Smooth muscle cell (in vitro differentiated cells): ENCODE measurements around the gene TMEM139. TPM values are rescaled to one million over a fixed set of nuclear protein-coding genes. Genes with fewer than 3 reads are reported as not detected.

Experiments
- DNase-seq: peaks from one replicate; lab custom pipeline; 2025; ENCODE audit not compliant: unreplicated experiment; lab: John Stamatoyannopoulos, UW
- H2AFZ ChIP-seq: fragments of 200-600 bp; sonication (generic); 2 replicates; pipeline ENCODE4 v1.6.0; 2016; ENCODE audit warnings: antibody characterized with exemption, low read depth, mild to moderate bottlenecking
- H3F3A ChIP-seq: fragments of 200-600 bp; sonication (generic); 2 replicates; pipeline ENCODE4 v1.6.0; 2017; ENCODE audit warnings: antibody characterized with exemption, low read depth
- H3K27ac ChIP-seq: fragments of 200-600 bp; sonication (generic); 2 replicates; pipeline ENCODE4 v1.5.1; 2016; ENCODE audit warnings: low read depth, mild to moderate bottlenecking
- H3K27me3 ChIP-seq: fragments of 200-600 bp; sonication (generic); 2 replicates; pipeline ENCODE4 v1.6.1; 2016; ENCODE audit warnings: low read depth, mild to moderate bottlenecking
- H3K36me3 ChIP-seq: fragments of 200-600 bp; sonication (generic); 2 replicates; pipeline ENCODE4 v1.5.1; 2016; ENCODE audit warnings: low read depth
- H3K4me1 ChIP-seq: fragments of 200-600 bp; sonication (generic); 2 replicates; pipeline ENCODE4 v1.5.1; 2016; ENCODE audit warnings: low read depth
- H3K4me2 ChIP-seq: fragments of 200-600 bp; sonication (generic); 2 replicates; pipeline ENCODE4 v1.6.0; 2016; ENCODE audit warnings: mild to moderate bottlenecking
- H3K4me3 ChIP-seq: fragments of 200-600 bp; sonication (generic); 2 replicates; pipeline ENCODE4 v1.5.1; 2016; ENCODE audit warnings: mild to moderate bottlenecking
- H3K79me2 ChIP-seq: fragments of 200-600 bp; sonication (generic); 2 replicates; pipeline ENCODE4 v1.6.0; 2016; ENCODE audit warnings: low read depth, mild to moderate bottlenecking
- H3K9ac ChIP-seq: fragments of 200-600 bp; sonication (generic); 2 replicates; pipeline ENCODE4 v1.6.0; 2016; ENCODE audit warnings: low read depth
- H3K9me3 ChIP-seq: fragments of 200-600 bp; sonication (generic); replicated peaks from 2 replicates; pipeline ENCODE4 v1.5.1; 2016; ENCODE audit warnings: low read depth
- H4K20me1 ChIP-seq: fragments of 200-600 bp; sonication (generic); 2 replicates; pipeline ENCODE4 v1.6.0; 2016; ENCODE audit warnings: low read depth
- WGBS: methylation state at CpG from one replicate; pipeline ENCODE4 v1.1.7; 2016; ENCODE audit warnings: low lambda C conversion rate; 5-methylcytosine and 5-hydroxymethylcytosine counted together
- polyA plus RNA-seq: library from polyadenylated mRNA; unstranded; fragments of >200 nt; fragmentation: Nextera tagmentation; extraction: Ambion mirVana; gene quantifications from 2 replicates; pipeline ENCODE4 v1.2.1, GENCODE V29; 2016
- total RNA-seq: library from RNA; depleted of rRNA; stranded (reverse); fragments of >200 nt; gene quantifications from 2 replicates; pipeline ENCODE4 v1.2.3, GENCODE V29; 2014
- TF ChIP-seq, protein P1 (sequence below): fragments of 200-600 bp; sonication (generic); IDR thresholded peaks from 2 replicates; pipeline ENCODE4 v1.5.1; 2017; ENCODE audit warnings: borderline replicate concordance, mild to moderate bottlenecking, antibody characterized with exemption; ENCODE audit not compliant: insufficient read depth, poor library complexity, severe bottlenecking

The TMEM139 gene
- total RNA-seq, result 0.99 and 9.1 TPM in 2 replicates
- 0.93 and 4.0 TPM in 2 replicates for polyA plus RNA-seq

DNA sequence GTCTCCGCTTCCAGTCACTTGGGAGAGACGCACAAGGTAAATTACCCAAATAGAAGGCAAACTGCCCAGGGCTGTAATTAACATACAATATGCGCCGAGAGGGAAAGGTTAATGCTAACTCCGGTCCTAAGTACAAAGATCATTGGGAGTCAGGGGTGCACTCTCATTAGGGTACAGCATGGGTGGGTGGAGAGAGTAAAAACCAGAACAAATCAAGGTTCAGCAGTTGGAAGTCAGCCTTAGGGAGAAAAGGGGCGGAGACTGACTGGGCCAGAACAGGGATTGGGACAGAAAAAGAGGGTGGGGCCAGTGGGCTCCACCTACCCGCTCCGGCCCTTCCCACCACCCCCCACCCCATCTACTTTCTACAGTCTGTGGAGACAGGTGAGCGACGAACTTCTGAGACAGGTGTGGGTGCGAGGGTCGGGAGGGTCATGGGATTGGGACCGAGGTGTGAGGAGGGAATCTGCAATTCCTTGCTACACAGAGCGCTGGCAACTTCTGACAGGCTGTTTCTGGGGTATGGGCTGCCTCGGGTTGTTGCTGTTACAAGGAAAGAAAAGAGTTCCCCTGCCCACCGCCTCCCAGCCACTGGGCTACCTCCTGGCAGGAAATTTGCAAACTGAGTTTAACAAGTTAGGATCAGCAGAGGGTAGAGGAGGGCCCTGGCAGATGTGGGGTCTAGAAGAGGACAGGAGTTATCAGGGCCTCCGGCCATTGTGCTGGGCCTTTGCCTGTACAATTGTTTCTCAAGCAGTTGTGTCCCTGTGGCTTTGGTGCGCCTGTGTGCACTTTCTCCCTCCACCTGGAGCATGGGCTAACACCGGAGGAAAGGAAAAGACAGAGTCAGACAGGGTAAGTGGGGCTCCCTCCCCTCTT lies at the start of gene TMEM139:
TMEM139 (plus strand) TSS at position 368 of the 879 bp plus-strand sequence. CDS start 1,000 bp downstream, outside the sequence.
- peaks cover 8% of the 10 kb centered on the region for H3K79me2 ChIP-seq
- H4K20me1 ChIP-seq, result no peaks in the 10 kb centered on the region
- DNase-seq, result no peak
- no peaks in the 10 kb centered on the region for H3K27me3 ChIP-seq
- H2AFZ ChIP-seq, result no peak within 1 kb of the TSS
- H3F3A ChIP-seq, result peaks cover 8% of the 10 kb centered on the region
- no peak within 1 kb of the TSS for H3K27ac ChIP-seq
- TF ChIP-seq, protein P1, sequence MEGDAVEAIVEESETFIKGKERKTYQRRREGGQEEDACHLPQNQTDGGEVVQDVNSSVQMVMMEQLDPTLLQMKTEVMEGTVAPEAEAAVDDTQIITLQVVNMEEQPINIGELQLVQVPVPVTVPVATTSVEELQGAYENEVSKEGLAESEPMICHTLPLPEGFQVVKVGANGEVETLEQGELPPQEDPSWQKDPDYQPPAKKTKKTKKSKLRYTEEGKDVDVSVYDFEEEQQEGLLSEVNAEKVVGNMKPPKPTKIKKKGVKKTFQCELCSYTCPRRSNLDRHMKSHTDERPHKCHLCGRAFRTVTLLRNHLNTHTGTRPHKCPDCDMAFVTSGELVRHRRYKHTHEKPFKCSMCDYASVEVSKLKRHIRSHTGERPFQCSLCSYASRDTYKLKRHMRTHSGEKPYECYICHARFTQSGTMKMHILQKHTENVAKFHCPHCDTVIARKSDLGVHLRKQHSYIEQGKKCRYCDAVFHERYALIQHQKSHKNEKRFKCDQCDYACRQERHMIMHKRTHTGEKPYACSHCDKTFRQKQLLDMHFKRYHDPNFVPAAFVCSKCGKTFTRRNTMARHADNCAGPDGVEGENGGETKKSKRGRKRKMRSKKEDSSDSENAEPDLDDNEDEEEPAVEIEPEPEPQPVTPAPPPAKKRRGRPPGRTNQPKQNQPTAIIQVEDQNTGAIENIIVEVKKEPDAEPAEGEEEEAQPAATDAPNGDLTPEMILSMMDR, result no peak
- peak within 1 kb of the TSS; percentile 33 for H3K4me3 ChIP-seq
- 54% methylated on average over 19 of the region's 19 CpGs for WGBS
- H3K36me3 ChIP-seq, result no peaks in the 10 kb centered on the region
- no peak within 1 kb of the TSS for H3K9ac ChIP-seq
- H3K4me1 ChIP-seq, result no peaks in the 10 kb centered on the region
- H3K4me2 ChIP-seq, result peak within 1 kb of the TSS; percentile 55
- H3K9me3 ChIP-seq, result no peaks in the 10 kb centered on the region

DNA sequence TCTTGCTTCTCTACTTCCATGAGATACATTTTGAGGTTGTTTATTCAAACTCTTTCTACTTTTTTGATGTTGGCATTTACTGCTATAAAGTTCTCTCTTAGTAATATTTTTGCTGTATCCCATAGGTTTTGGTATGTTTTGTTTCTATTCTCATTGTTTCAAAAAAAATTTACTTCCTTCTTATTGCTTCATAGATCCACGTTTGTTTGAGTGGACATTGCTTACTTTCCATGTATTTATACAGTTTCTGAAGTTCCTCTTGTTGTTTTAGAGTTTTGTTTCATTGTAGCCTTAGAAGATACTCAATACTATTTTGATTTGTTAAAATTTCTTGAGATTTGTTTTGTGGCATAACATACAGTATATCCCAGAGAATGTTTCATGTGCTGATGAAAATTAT lies 49.2 kb upstream of the TMEM139 start:
- Histone ChIP-seq H3K36me3 (no peaks in the 10 kb centered on the region), H3K9me3 (peaks cover 4% of the 10 kb centered on the region), H3K27me3 (no peaks in the 10 kb centered on the region), H3K27ac (no peak overlapping the region), H3K9ac (no peak overlapping the region), H3K79me2 (no peaks in the 10 kb centered on the region), H2AFZ (no peak overlapping the region), H3K4me1 (no peaks in the 10 kb centered on the region), H3F3A (no peaks in the 10 kb centered on the region), H4K20me1 (no peaks in the 10 kb centered on the region), H3K4me2 (no peak overlapping the region), H3K4me3 (no peak overlapping the region)
- TF ChIP-seq, protein P1, result no peak
- WGBS, result 48% methylated on average over 1 of the region's 1 CpG
- no peak for DNase-seq

DNA sequence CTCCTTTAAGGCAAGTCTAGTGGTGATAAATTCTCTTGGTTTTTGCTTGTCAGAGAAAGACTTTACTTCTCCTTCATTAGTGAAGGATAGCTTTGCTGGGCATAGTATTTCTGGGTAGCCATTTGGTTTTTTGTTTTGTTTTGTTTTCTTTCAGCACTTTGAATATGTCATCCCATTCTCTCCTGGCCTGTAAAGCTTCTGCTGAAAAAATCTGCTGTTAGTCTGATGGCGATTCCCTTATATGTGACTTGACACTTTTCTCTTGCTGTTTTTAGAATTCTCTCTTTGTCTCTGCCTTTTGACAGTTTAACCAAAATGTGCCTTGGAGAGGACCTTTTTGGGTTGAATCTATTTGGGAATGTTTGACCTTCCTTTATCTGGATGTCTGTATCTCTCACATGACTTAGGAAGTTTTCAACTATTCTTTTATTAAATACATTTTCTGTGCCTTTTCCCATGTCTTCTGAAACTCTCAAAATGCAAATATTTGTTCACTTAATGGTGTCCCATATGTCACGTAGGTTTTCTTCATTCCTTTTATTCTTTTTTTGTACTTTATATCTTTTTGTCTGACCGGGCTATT lies 48.3 kb upstream of the TMEM139 start:
- WGBS, result 90% methylated on average over 3 of the region's 3 CpGs

More for the DNA sequence above, 48.3 kb upstream of the TMEM139 start:
- H3K9ac ChIP-seq, result no peak overlapping the region
- H3K27ac ChIP-seq, result no peak overlapping the region
- no peaks in the 10 kb centered on the region for H3K36me3 ChIP-seq
- TF ChIP-seq, protein P1, result no peak
- no peak overlapping the region for H3K4me2 ChIP-seq
- H3K4me3 ChIP-seq, result no peak overlapping the region
- H3K9me3 ChIP-seq, result peaks cover 4% of the 10 kb centered on the region
- no peaks in the 10 kb centered on the region for H3F3A ChIP-seq
- DNase-seq, result no peak
- H3K4me1 ChIP-seq, result peaks cover 4% of the 10 kb centered on the region
- H4K20me1 ChIP-seq, result no peaks in the 10 kb centered on the region
- no peak overlapping the region for H2AFZ ChIP-seq
- H3K79me2 ChIP-seq, result no peaks in the 10 kb centered on the region
- H3K27me3 ChIP-seq, result no peaks in the 10 kb centered on the region
